Activated T-cell treated with anti-CD3 and anti-CD28 coated beads, Interleukin-2, amount 50 U/mL, for 1 hour (primary cell): Measurements from ENCODE around the gene CNIH3.
"Not testable (repeated sequence)": the region's sequence is repeated elsewhere in the genome, so short reads cannot be mapped to it uniquely, and the experiment has no call there.

Experiments
- DNase-seq: peaks from one replicate; pipeline ENCODE4 v3.0.0-alpha.2; 2020

Gene CNIH3

DNA sequence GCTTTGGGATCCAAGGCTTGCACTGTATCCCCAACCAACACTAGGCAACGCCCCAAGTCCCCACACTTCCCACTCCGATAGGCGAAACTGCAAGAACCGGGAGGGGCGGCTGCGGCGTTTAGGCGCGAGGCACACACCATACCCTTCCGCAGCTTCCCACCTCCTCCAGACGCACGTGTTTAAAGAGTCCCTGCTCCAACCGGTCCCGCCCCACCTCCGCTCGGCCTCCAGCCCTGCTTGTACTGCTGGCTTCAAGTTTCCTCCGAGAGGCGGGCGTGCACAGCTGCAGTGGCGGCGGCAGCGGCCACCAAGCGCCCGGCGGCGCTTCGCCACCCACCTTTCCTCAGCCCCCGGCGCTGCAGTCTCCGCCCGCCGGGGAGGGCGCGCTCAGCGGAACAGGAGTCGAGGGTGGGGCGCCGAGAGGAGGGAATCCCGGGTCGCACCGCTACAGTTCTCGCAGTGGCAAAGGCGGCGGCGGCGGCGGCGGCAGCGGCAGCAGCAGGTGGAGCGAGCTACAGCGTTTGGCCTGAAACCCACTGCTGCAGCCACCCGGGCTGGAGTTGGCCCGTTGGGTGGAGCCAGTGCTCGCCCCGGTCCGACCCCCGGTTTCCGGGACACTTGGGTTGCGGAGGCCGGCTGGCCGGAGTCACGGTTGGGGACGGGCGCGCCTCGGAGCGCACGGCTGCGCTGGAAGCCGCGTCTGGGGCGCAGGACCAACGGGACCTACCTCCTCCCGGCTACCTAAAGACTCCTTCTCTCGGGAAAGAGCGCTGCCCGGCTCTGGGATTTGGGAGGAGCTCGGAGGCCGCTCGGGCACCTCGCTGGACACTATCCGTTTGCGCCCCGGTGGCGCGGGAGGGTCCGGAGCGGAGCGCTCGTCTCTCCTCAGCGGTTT, at the start of gene CNIH3:
TSS of gene CNIH3 (plus strand) at position 457 of the 895 bp plus-strand sequence. CDS start 858 bp downstream, outside the sequence.
- DNase-seq: peak; percentile 53

DNA sequence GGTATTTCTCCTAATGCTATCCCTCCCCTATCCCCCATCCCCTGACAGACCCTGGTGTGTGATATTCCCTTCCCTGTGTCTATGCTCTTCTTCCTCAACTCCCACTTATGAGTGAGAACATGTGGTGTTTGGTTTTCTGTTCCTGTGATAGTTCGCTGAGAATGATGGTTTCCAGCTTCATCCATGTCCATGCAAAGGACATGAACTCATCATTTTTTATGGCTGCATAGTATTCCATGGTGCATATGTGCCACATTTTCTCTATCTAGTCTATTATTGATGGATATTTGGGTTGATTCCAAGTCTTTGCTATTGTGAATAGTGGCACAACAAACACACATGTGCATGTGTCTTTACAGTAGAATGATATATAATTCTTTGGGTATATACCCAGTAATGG, 49.6 kb upstream of the CNIH3 start:
- not testable (repeated sequence) for DNase-seq

DNA sequence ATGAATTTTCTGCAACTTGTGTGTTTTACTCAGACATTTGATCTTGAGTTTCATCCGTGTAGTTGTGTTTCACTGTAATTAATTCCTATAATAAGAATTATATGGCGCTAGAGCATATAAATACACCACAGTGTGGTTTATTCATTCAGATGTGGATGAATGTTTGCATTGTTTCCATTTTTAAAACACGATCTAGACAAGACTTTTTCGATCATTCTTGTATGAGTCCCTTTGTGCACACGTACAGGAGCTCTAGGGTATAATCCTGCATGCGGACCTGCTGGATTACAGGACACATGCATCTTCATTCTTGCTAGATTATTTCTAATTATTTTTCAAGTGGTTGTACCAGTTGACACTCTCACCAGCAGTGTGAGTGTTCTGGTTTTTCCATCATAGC, 46.8 kb upstream of the CNIH3 start:
- DNase-seq: no peak

GRCh38 chr1:224571975-224572374, 44.1 kb upstream of the CNIH3 start:
- not testable (repeated sequence) for DNase-seq

DNA sequence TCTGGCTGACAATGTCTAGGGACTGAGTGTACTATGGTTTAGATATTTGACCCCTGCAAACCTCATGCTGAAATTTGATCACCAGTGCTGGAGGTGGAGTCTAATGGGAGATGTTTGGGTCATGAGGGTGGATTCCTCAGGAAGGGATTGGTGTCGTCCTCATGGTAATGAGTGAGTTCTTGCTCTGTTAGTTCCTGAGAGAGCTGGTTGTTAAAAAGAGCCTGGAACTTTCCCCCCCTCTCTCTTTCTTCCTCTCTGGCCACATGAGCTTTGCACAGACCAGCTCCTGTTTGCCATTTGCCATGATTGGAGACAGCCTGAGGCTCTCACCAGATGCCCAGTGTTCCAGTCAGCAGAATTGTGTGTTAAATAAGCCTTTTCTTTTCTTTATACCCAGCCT, 36.6 kb upstream of the CNIH3 start:
- no peak for DNase-seq

GRCh38 chr1:224580006-224580405, 36.1 kb upstream of the CNIH3 start:
- DNase-seq: no peak

GRCh38 chr1:224582041-224582440, 34.1 kb upstream of the CNIH3 start:
- DNase-seq: no peak

DNA sequence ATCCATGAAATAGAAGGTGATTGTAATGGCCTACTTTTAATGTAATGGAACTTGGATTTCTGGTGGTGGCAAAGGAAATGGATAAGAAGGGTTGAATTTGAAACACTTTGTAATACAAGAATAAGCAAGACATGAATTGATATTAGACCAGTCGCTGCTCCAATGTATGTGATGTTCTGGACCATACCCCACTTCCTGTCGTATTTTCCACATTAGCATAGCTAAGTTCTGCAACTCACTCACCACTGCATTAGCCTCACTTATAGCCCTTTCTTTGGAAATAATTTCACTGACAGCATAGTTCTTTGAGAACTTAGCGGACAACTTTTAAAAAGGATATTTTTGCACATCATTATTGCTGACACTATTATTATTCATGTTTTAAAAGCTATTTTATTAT, 32.3 kb upstream of the CNIH3 start:
- no peak for DNase-seq

- DNase-seq: no peak
Measured at GRCh38 chr1:224585051-224585450, 31.1 kb upstream of the CNIH3 start.

- no peak for DNase-seq
Measured at GRCh38 chr1:224587051-224587450, 29.1 kb upstream of the CNIH3 start.

- DNase-seq: no peak
Measured at GRCh38 chr1:224588515-224588914, 27.6 kb upstream of the CNIH3 start.

DNA sequence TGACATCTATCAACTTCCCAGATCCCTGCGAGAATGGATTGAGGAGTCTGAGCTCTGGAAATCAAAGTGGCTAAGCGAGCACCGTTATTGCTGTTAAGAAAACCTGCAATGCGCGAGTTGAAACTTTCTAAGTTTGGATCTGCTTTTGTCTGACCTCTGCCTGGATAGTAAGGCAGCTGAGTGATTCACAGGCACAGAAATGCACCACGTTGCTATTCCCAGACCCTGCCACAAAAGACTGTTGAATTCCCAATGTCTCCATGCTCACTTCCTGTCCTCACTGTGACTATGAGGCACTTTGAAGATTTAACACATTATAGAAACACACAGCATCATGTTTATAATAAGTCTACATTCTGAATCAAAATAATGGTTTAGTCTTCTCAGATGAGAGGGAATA, 27.1 kb upstream of the CNIH3 start:
- DNase-seq: no peak

DNA sequence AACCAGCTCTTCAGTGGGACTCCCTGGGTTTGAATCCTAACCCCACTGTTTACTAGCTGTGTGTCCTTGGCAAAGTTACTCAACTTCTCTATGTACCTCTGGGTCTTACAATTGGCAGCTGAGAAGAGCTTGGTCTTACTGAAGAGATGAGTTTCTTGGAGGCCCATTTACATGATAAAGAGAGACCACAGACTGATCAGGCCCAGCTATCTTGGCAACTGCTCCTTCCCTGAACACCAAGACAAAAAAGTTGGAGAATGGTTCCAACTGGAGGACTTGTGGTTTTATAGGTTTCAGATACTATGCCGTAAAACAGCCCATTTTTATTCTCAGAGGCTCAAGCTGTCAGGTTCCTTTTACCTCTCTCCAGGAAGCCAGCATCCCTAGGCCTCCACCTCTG, 24.8 kb upstream of the CNIH3 start:
- DNase-seq: no peak

GRCh38 chr1:224592636-224593582, 23.2 kb upstream of the CNIH3 start:
- DNase-seq: no peak

DNA sequence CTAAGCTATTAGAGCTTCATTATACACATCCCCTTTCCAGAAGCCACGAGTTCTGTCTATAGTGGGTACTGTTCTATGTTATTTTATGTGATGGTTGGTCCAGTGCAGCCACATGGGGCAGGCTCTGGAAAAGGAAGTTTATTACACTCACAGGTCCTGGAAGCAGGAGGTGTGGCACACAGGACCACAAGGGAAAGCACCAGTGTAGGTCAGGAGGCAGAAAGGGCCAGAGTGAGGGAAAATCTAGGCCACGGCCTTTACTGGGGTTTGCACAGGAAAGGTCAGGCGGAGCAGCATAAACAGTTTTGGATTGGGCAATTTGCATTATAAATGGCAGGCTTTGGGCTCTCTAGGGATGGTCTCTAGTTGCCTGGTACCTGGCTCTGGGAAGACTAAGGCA, 21.8 kb upstream of the CNIH3 start:
- no peak for DNase-seq

DNA sequence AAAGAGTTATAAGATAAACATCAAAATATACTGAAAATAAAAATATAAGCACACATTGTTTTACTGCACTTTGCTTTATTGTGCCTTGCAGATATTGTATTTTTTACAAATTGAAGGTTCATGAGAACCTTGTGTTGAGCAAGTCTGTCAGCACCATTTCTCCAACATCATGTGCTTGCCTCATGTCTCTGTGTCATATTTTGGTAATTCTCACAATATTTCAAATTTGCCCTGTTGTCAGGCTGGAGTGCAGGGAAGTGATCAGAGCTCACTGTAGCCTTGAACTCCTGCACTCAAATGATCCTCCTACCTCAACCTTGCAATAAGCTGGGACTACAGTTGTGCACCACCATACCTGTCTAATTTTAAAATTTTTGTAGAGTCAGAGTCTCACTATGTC, 21.3 kb upstream of the CNIH3 start:
- DNase-seq: no peak

GRCh38 chr1:224605482-224606181, 10.5 kb upstream of the CNIH3 start:
- DNase-seq: no peak

GRCh38 chr1:224607188-224608148, 8.6 kb upstream of the CNIH3 start:
- no peak for DNase-seq

- DNase-seq: no peak
Measured at GRCh38 chr1:224609333-224609732, 6.8 kb upstream of the CNIH3 start.

DNA sequence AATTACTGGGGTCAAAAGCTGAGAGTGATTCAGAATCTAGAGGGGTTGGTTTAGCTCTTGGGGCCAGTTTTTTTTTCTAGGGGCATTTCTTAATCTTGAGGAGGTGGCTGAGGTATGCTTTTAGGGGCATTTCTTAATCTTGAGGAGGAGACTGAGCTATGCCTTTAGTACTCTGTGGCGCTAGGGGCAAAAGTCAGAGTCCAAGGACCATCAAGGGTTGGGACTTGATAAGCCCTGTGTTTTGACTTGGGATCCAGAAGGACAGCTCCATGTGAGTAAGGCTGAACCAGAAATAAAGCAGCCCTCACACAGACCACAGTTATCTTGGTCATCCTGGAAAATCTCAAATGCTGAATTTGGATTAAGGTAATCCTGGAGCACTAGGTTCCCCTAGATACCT, 3.9 kb upstream of the CNIH3 start:
- no peak for DNase-seq

DNA sequence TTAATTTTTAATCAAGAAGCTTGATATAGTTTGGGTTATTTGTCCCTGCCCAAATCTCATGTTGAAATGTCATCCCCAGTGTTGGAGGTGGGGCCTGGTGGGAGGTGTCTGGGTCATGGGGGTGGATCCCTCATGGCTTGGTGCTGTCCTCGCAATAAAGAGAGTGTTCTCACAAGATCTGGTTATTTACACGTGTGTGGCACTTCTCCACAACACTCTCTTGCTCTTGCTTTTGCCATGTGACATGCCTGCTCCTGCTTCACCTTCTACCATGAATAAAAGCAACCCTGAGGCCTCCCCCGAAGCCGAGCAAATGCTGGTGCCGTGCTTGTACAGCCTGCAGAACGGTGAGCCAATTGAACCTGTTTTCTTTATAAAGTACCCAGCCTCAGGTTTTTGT, 2.6 kb upstream of the CNIH3 start:
- no peak for DNase-seq
